ENCODE measurements around the gene SPATS2L.
"Not testable (repeated sequence)": the region's sequence is repeated elsewhere in the genome, so short reads cannot be mapped to it uniquely, and the experiment has no call there.

The SPATS2L gene

DNA sequence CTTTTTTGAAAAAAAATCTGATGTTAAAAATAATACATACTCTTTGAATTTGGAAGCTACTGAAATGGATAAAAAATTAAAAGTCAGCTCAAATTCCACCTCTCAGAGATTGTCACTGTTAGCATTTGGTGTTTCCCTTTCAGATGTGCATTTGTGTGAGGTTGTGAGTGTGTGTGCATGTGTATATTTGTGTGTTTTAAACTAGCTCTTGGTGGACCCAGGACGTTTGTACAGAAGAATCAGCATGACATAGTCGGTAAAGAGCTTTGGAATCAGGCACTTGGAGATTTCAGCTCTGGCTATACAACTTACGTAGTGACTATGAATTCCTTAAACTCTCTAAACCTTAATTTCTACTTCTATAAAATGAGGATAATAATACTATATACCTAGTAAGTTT, 14.5 kb downstream of the SPATS2L start:
- no peak for DNase-seq

GRCh38 chr2:200321780-200322534, 15.5 kb downstream of the SPATS2L start:
- DNase-seq: no peak

DNA sequence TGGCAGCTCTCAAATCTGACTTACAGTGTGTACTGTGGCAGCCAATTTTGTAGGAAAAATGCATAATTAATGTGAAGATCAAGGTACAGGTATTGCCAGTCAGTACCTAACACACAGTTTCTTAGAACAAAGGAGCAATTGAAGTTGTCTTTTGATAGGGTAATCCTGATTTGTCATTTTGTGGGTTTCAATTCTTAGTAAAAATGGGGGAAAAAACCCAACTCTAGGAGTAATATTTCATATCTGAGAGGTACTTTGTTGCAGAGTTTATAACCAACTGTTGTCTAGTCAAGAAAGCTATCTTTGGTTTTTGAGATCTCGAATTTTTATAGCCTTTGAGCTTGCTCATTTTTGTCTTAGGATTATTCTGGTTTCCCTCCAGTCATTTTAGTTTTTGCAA, 16.1 kb downstream of the SPATS2L start:
- no peak for DNase-seq

DNA sequence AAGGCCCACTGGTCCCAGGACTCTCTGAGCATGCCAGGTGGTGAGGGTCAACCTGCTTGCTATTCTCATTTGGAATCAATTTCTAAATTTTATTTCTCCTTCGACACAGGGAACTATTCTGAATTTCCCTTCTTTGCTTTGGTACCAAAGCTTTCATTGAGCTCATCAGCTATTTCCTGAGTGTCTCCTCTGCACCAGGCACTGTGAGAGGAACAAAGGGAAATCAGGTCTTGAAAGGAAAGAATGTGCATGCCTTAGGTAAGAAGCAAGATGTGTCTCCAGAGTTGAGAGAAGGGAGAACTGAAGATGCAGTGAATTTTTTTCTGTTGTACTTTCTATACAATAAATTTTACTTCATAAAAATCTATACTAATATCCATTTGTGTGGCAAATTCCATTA, 17.9 kb downstream of the SPATS2L start:
- DNase-seq: no peak

GRCh38 chr2:200329384-200329783, 22.9 kb downstream of the SPATS2L start:
- DNase-seq: no peak

GRCh38 chr2:200329798-200330197, 23.3 kb downstream of the SPATS2L start:
- no peak for DNase-seq

GRCh38 chr2:200330351-200331060, 24.0 kb downstream of the SPATS2L start:
- no peak for DNase-seq

DNA sequence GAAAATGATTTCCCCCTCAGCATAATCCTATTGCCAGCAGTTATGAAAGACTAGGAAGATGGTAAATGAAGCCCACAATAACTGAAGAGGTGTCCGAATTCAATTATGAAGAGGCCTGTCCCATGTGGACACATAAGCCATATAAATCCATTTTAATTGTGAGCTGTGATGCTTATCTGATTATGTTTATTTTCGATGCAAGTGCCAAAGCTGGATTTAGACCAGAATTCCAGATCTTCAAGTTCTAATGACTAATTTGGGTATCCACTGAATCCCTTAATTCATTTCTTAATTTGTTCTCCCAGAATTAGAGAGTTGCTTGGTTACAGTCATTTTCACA, 24.5 kb downstream of the SPATS2L start:
- DNase-seq: no peak

GRCh38 chr2:200335657-200336056, 29.2 kb downstream of the SPATS2L start:
- no peak for DNase-seq

- no peak for DNase-seq
Measured at GRCh38 chr2:200336980-200337615, 30.6 kb downstream of the SPATS2L start.

DNA sequence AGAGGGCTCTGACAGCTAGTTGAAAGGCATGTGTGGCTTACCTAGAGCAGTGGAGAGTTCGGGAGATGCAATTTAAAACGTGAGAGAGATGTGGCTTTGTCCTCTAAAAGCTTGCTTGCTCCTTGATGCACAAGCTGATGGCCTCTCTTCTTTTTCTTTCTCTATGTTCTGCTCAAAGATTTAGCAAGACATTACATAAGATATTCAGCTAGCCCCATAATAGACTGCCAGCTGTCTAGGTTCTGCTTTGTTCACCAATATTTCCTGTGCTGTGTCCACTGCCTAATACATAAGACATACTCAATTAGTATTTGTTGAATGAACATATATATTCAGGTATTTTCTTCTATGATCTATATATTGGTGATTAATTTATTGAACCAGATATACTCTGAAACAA, 31.1 kb downstream of the SPATS2L start:
- no peak for DNase-seq

DNA sequence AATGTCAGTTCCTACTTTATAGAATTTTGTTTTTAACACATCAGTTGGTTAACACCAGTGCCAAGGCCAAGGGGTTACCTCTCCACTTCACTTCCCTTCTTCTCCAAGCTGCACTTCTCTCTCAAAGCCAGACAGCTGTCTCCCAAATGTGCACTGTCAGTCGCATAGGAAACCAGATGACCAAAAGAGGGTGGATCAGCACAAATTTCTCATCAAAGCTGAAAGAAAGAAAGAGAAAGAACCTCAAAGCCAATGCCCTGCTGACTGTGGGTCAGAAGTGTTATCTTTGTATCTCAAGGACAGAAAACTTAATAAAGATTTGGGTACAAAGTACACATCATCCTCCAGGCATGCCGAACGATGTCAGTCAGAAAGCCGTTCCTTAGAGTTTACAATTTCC, 32.2 kb downstream of the SPATS2L start:
- DNase-seq: no peak

- DNase-seq: no peak
Measured at GRCh38 chr2:200340508-200341224, 34.2 kb downstream of the SPATS2L start.

GRCh38 chr2:200341376-200341775, 34.9 kb downstream of the SPATS2L start:
- no peak for DNase-seq

DNA sequence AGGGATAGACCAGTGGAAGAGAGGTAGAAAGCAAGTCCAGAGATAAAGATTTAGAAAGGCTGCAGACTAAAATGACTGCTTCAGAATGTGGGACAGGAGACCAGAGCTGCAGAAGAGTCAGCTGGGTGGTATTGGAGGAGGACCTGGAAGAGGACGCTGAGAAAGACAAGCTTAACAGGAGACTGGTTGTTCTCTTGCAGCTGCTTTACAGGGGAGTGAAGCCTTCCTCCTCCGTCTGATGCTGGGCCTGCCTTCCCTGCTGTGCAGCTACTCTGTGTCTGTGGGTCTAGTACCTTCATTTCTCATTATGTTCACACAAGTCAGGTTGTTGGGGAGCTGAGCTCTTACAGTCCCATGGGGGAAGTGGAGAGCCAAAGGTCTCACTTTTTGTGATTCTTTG, 35.7 kb downstream of the SPATS2L start:
- no peak for DNase-seq

- DNase-seq: no peak
Measured at GRCh38 chr2:200342654-200343053, 36.2 kb downstream of the SPATS2L start.

DNA sequence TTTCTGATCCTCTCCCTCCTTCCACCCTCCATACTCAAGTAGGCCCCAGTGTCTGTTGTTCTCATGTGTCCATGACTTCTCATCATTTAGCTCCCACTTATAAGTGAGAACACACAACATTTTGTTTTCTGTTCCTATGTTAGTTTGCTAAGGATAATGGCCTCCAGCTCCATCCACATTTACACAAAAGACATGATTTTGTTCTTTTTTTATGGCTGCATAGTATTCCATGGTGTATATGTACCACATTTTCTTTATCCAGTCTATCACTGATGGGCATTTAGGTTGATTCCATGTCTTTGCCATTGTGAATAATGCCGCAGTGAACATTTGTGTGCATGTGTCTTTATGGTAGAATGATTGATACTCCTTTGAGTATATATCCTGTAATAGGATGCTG, 37.7 kb downstream of the SPATS2L start:
- DNase-seq: not testable (repeated sequence)

DNA sequence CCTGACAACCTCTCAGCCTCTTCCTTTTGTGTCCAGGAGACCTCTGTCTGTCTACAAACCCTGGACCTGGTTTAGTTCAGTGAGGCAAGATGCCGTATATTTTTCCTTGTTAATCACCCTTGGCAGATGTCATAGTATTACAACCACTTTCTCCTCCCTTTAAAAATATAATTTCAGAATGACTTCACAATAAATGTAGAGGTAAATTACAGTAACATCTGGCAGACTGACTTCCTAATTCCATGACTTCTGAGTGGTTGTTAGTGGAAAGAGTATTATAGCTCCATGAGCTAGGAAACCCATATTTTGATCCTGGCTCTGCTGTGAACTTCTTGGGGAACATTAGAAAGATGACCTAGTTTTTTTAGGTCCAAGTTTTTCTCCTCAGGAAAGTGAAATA, 39.5 kb downstream of the SPATS2L start:
- no peak for DNase-seq

- DNase-seq: no peak
Measured at GRCh38 chr2:200347301-200347700, 40.8 kb downstream of the SPATS2L start.

- no peak for DNase-seq
Measured at GRCh38 chr2:200348897-200349563, 42.5 kb downstream of the SPATS2L start.

- no peak for DNase-seq
Measured at GRCh38 chr2:200349868-200350267, 43.4 kb downstream of the SPATS2L start.

DNA sequence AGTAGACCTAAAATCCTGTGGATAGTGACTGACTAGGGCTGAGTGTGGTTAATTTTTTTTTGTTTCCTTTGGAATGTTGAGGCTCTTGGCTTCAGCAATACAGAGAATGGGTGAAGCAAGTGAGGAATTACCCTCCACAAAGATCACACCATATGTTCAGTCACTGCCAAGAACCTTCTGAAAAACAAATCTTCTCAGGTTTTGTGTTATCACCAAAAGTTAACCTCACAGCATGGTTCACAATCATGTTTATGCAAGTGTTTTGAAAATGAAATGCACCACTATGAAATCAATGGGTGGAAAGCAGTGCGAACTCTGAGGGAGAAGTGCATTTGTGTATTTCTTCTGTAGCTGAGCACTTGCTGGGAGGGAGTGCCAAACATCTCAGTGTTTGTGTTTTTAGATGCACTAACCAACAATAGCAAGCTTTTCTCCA, 44.4 kb downstream of the SPATS2L start:
- DNase-seq: no peak

- DNase-seq: no peak
Measured at GRCh38 chr2:200351815-200352214, 45.3 kb downstream of the SPATS2L start.
